Fibroblast of villous mesenchyme (primary cell): Measurements from ENCODE around the gene RAE1. TPM values are rescaled to one million over a fixed set of nuclear protein-coding genes. Genes with fewer than 3 reads are reported as not detected.

Source experiments
- DNase-seq: peaks from one replicate; pipeline ENCODE4 v3.0.0-alpha.2; 2010; ENCODE audit warnings: low read depth
- H3K4me3 ChIP-seq: 2 replicates; pipeline ENCODE4 v1.5.1; 2011; ENCODE audit warnings: low read depth, mild to moderate bottlenecking, low read length
- CTCF ChIP-seq: IDR thresholded peaks from 2 replicates; pipeline ENCODE4 v1.5.1; 2012; ENCODE audit warnings: low read depth, mild to moderate bottlenecking, low read length; ENCODE audit not compliant: insufficient read depth
- small RNA-seq: library from RNA; depleted of rRNA; stranded (forward); fragments of <200 nt; gene quantifications from one replicate; pipeline ENCODE3, GENCODE V24; 2012
- total RNA-seq: library from RNA; depleted of rRNA; stranded (reverse); fragments of >200 nt; gene quantifications from 2 replicates; pipeline ENCODE4 v1.2.3, GENCODE V29; 2012

The RAE1 gene
- total RNA-seq, 1 donor = 28.5 TPM

DNA sequence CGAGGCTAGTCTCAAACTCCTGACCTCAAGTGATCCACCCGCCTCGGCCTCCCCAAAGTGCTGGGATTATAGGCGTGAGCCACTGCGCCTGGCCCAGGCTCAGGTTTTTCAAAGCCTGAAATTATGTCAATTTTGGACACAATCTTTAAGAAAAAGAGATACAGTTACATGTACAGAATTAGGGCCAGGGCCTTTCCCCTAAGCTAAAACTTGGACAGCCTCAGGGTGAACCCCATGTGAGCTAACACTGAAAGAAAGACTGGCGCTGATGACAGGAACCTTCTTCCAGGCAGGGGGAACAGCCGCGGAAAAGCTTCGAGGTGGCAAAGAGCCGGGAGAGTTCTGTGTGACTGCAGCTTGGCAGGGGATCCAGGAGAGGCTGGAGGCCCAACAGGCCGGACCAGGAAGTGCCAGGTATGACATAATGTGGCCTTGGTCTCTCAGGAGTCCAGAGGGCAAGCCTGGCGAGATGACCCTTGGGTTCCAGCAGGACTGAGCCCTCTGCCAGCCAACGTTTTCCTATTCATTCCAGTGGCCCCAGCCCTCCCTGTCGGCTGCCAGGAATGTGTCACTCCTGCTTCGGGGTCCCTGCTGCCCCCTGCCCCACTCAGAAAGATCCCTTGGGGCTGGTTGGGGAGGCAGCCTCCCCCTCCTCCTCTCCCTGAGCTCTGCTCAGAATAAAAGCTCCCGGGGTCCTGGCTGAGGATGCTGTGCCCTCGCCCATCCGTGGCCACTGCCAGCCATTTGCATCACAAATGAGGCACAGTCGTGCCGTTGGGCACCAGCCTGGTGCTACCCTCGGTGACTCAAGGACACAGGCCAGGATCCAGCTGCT is 77.5 kb downstream of the RAE1 start:
- no peak for TF ChIP-seq CTCF
- no peak overlapping the region for H3K4me3 ChIP-seq
- DNase-seq = no peak

Small RNA genes lying within 50 kb of the gene (small RNA-seq; reads per million reads assigned to genes)
- not detected for gene MIR4325
- gene RF00019 = not detected
- gene RPL39P39 = not detected

Other genes starting within 250 kb of the RAE1 start
- not detected in 2 replicates for gene BMP7, start 84.6 kb upstream of the RAE1 start, total RNA-seq
- not detected in 2 replicates for gene SPO11, start 21.5 kb upstream of the RAE1 start, total RNA-seq
- 5.2 and 8.2 TPM in 2 replicates for gene RBM38, start 40.1 kb downstream of the RAE1 start, total RNA-seq
- not detected in 2 replicates for gene CTCFL, start 173.9 kb downstream of the RAE1 start, total RNA-seq
- gene PCK1, start 209.9 kb downstream of the RAE1 start, total RNA-seq = not detected in 2 replicates